Adipocyte (in vitro differentiated cells): ENCODE measurements around the gene E2F7.

Source experiments
- DNase-seq: peaks from one replicate; pipeline ENCODE4 v3.0.0-alpha.2; 2015; ENCODE audit warnings: low read depth
- H3K27me3 ChIP-seq: replicated peaks from 2 replicates; pipeline ENCODE4 v1.7.0; 2013; ENCODE audit warnings: mild to moderate bottlenecking, low read length, moderate library complexity; ENCODE audit not compliant: control insufficient read depth, insufficient read depth
- H3K36me3 ChIP-seq: 2 replicates; pipeline ENCODE4 v1.7.0; 2013; ENCODE audit warnings: low read length, mild to moderate bottlenecking, moderate library complexity; ENCODE audit not compliant: control insufficient read depth, insufficient read depth, severe bottlenecking
- H3K4me1 ChIP-seq: 2 replicates; pipeline ENCODE4 v1.7.0; 2013; ENCODE audit warnings: mild to moderate bottlenecking, low read length, moderate library complexity; ENCODE audit not compliant: control insufficient read depth, insufficient read depth
- H3K4me3 ChIP-seq: 2 replicates; pipeline ENCODE4 v1.7.0; 2013; ENCODE audit warnings: mild to moderate bottlenecking, low read length, moderate library complexity
- H3K9ac ChIP-seq: 2 replicates; pipeline ENCODE4 v1.7.0; 2013; ENCODE audit warnings: mild to moderate bottlenecking, low read length, moderate library complexity
- H3K9me3 ChIP-seq: 2 replicates; pipeline ENCODE4 v1.7.0; 2013; ENCODE audit warnings: mild to moderate bottlenecking, low read length, moderate library complexity; ENCODE audit not compliant: control insufficient read depth

E2F7 gene

GRCh38 chr12:77062846-77063461 lies 2.4 kb downstream of the E2F7 start:
- H3K27me3 ChIP-seq: no peaks in the 10 kb centered on the region
- DNase-seq: no peak
- H3K4me3 ChIP-seq: no peak overlapping the region
- no peaks in the 10 kb centered on the region for H3K9me3 ChIP-seq
- no peak overlapping the region for H3K9ac ChIP-seq
- no peaks in the 10 kb centered on the region for H3K4me1 ChIP-seq
- no peaks in the 10 kb centered on the region for H3K36me3 ChIP-seq

GRCh38 chr12:77062396-77062795 lies 3.0 kb downstream of the E2F7 start:
- Histone ChIP-seq H3K9me3 (no peaks in the 10 kb centered on the region), H3K9ac (no peak overlapping the region), H3K36me3 (no peaks in the 10 kb centered on the region), H3K4me3 (no peak overlapping the region), H3K4me1 (no peaks in the 10 kb centered on the region), H3K27me3 (no peaks in the 10 kb centered on the region)
- no peak for DNase-seq

GRCh38 chr12:77060883-77061240 lies 4.5 kb downstream of the E2F7 start:
- Histone ChIP-seq H3K4me1 (no peaks in the 10 kb centered on the region), H3K27me3 (no peaks in the 10 kb centered on the region), H3K9ac (no peak overlapping the region), H3K4me3 (no peak overlapping the region), H3K36me3 (no peaks in the 10 kb centered on the region), H3K9me3 (no peaks in the 10 kb centered on the region)
- DNase-seq: no peak

GRCh38 chr12:77060136-77060882 lies 5.1 kb downstream of the E2F7 start:
- no peak for DNase-seq

GRCh38 chr12:77058740-77059139 lies 6.6 kb downstream of the E2F7 start:
- Histone ChIP-seq H3K4me3 (no peak overlapping the region), H3K4me1 (no peaks in the 10 kb centered on the region), H3K27me3 (no peaks in the 10 kb centered on the region), H3K9me3 (no peaks in the 10 kb centered on the region), H3K9ac (no peak overlapping the region), H3K36me3 (no peaks in the 10 kb centered on the region)
- no peak for DNase-seq

More at GRCh38 chr12:77060136-77060882, 5.1 kb downstream of the E2F7 start:
- Histone ChIP-seq H3K9ac (no peak overlapping the region), H3K36me3 (no peaks in the 10 kb centered on the region), H3K4me1 (no peaks in the 10 kb centered on the region), H3K9me3 (no peaks in the 10 kb centered on the region), H3K4me3 (no peak overlapping the region), H3K27me3 (no peaks in the 10 kb centered on the region)

- H3K27me3 ChIP-seq: no peaks in the 10 kb centered on the region
- no peaks in the 10 kb centered on the region for H3K36me3 ChIP-seq
- H3K4me3 ChIP-seq: no peak overlapping the region
- no peaks in the 10 kb centered on the region for H3K9me3 ChIP-seq
- H3K4me1 ChIP-seq: peaks cover 2% of the 10 kb centered on the region
- H3K9ac ChIP-seq: no peak overlapping the region
- DNase-seq: no peak
Measured at GRCh38 chr12:77054851-77055250, 10.5 kb downstream of the E2F7 start.

GRCh38 chr12:77053259-77053658 lies 12.1 kb downstream of the E2F7 start:
- no peak for DNase-seq
- Histone ChIP-seq H3K36me3 (no peaks in the 10 kb centered on the region), H3K27me3 (no peaks in the 10 kb centered on the region), H3K9ac (no peak overlapping the region), H3K4me1 (peaks cover 2% of the 10 kb centered on the region), H3K4me3 (no peak overlapping the region), H3K9me3 (no peaks in the 10 kb centered on the region)

GRCh38 chr12:77049767-77050353 lies 15.5 kb downstream of the E2F7 start:
- no peaks in the 10 kb centered on the region for H3K9me3 ChIP-seq
- no peak overlapping the region for H3K4me3 ChIP-seq
- H3K27me3 ChIP-seq: no peaks in the 10 kb centered on the region
- peaks cover 2% of the 10 kb centered on the region for H3K4me1 ChIP-seq
- DNase-seq: peak; percentile 81
- no peaks in the 10 kb centered on the region for H3K36me3 ChIP-seq
- H3K9ac ChIP-seq: no peak overlapping the region

GRCh38 chr12:77047341-77048109 lies 17.8 kb downstream of the E2F7 start:
- H3K27me3 ChIP-seq: no peaks in the 10 kb centered on the region
- peak; percentile 27 for DNase-seq
- no peak overlapping the region for H3K4me3 ChIP-seq
- no peak overlapping the region for H3K9ac ChIP-seq
- no peaks in the 10 kb centered on the region for H3K4me1 ChIP-seq
- H3K36me3 ChIP-seq: no peaks in the 10 kb centered on the region
- no peaks in the 10 kb centered on the region for H3K9me3 ChIP-seq

- no peak for DNase-seq
- no peaks in the 10 kb centered on the region for H3K27me3 ChIP-seq
- H3K36me3 ChIP-seq: no peaks in the 10 kb centered on the region
- no peak overlapping the region for H3K4me3 ChIP-seq
- H3K9me3 ChIP-seq: no peaks in the 10 kb centered on the region
- no peak overlapping the region for H3K9ac ChIP-seq
- H3K4me1 ChIP-seq: no peaks in the 10 kb centered on the region
Measured at GRCh38 chr12:77046468-77046867, 18.9 kb downstream of the E2F7 start.

- Histone ChIP-seq H3K36me3 (no peaks in the 10 kb centered on the region), H3K4me1 (no peaks in the 10 kb centered on the region), H3K9ac (no peak overlapping the region), H3K9me3 (no peaks in the 10 kb centered on the region), H3K27me3 (no peaks in the 10 kb centered on the region), H3K4me3 (no peak overlapping the region)
- no peak for DNase-seq
Measured at GRCh38 chr12:77045183-77045582, 20.2 kb downstream of the E2F7 start.
